DND-41 (cell line): ENCODE results near the gene DYRK1B.
"Not testable (repeated sequence)": the region's sequence is repeated elsewhere in the genome, so short reads cannot be mapped to it uniquely, and the experiment has no call there.

ENCODE experiments used
- EZH2 ChIP-seq: IDR thresholded peaks from 3 replicates; pipeline ENCODE4 v1.6.1; 2012; ENCODE audit warnings: borderline replicate concordance, low read depth, mild to moderate bottlenecking, moderate library complexity, low read length, inconsistent platforms; ENCODE audit not compliant: severe bottlenecking
- TF ChIP-seq, protein P1 (sequence below): IDR thresholded peaks from 2 replicates; pipeline ENCODE4 v1.5.1; 2012; ENCODE audit warnings: borderline replicate concordance, low read length, moderate library complexity, mild to moderate bottlenecking; ENCODE audit not compliant: poor library complexity, severe bottlenecking; ENCODE audit errors: extremely low read depth

GRCh38 chr19:39876486-39876885 is 42.5 kb upstream of the DYRK1B start:
- TF ChIP-seq, protein P1, sequence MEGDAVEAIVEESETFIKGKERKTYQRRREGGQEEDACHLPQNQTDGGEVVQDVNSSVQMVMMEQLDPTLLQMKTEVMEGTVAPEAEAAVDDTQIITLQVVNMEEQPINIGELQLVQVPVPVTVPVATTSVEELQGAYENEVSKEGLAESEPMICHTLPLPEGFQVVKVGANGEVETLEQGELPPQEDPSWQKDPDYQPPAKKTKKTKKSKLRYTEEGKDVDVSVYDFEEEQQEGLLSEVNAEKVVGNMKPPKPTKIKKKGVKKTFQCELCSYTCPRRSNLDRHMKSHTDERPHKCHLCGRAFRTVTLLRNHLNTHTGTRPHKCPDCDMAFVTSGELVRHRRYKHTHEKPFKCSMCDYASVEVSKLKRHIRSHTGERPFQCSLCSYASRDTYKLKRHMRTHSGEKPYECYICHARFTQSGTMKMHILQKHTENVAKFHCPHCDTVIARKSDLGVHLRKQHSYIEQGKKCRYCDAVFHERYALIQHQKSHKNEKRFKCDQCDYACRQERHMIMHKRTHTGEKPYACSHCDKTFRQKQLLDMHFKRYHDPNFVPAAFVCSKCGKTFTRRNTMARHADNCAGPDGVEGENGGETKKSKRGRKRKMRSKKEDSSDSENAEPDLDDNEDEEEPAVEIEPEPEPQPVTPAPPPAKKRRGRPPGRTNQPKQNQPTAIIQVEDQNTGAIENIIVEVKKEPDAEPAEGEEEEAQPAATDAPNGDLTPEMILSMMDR = not testable (repeated sequence)
- TF ChIP-seq EZH2 = not testable (repeated sequence)
